NCI-H2196 (cell line): ENCODE data around the gene RAB36.

Source experiments
- DNase-seq: peaks from one replicate; lab custom pipeline; 2025; ENCODE audit not compliant: unreplicated experiment; lab: John Stamatoyannopoulos, UW

Gene RAB36

DNA sequence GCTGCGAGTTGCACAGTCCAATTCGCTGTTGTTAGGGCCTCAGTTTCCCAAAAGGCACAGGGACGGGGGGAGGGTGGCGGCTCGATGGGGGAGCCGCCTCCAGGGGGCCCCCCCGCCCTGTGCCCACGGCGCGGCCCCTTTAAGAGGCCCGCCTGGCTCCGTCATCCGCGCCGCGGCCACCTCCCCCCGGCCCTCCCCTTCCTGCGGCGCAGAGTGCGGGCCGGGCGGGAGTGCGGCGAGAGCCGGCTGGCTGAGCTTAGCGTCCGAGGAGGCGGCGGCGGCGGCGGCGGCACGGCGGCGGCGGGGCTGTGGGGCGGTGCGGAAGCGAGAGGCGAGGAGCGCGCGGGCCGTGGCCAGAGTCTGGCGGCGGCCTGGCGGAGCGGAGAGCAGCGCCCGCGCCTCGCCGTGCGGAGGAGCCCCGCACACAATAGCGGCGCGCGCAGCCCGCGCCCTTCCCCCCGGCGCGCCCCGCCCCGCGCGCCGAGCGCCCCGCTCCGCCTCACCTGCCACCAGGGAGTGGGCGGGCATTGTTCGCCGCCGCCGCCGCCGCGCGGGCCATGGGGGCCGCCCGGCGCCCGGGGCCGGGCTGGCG lies 35.1 kb downstream of the RAB36 start, which contains the start of gene BCR:
Gene BCR, plus strand, starts transcription at position 209 of the 592 bp plus-strand sequence. CDS start 452 bp downstream, outside the sequence.
- DNase-seq, result peak; percentile 38

DNA sequence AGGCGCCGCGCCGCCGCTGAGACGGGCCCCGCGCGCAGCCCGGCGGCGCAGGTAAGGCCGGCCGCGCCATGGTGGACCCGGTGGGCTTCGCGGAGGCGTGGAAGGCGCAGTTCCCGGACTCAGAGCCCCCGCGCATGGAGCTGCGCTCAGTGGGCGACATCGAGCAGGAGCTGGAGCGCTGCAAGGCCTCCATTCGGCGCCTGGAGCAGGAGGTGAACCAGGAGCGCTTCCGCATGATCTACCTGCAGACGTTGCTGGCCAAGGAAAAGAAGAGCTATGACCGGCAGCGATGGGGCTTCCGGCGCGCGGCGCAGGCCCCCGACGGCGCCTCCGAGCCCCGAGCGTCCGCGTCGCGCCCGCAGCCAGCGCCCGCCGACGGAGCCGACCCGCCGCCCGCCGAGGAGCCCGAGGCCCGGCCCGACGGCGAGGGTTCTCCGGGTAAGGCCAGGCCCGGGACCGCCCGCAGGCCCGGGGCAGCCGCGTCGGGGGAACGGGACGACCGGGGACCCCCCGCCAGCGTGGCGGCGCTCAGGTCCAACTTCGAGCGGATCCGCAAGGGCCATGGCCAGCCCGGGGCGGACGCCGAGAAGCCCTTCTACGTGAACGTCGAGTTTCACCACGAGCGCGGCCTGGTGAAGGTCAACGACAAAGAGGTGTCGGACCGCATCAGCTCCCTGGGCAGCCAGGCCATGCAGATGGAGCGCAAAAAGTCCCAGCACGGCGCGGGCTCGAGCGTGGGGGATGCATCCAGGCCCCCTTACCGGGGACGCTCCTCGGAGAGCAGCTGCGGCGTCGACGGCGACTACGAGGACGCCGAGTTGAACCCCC lies 35.8 kb downstream of the RAB36 start:
- no peak for DNase-seq

DNA sequence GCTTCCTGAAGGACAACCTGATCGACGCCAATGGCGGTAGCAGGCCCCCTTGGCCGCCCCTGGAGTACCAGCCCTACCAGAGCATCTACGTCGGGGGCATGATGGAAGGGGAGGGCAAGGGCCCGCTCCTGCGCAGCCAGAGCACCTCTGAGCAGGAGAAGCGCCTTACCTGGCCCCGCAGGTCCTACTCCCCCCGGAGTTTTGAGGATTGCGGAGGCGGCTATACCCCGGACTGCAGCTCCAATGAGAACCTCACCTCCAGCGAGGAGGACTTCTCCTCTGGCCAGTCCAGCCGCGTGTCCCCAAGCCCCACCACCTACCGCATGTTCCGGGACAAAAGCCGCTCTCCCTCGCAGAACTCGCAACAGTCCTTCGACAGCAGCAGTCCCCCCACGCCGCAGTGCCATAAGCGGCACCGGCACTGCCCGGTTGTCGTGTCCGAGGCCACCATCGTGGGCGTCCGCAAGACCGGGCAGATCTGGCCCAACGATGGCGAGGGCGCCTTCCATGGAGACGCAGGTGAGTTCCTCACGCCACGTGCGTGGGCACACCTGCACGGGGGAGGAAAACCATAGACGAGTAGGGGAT lies 36.5 kb downstream of the RAB36 start:
- DNase-seq, result no peak

DNA sequence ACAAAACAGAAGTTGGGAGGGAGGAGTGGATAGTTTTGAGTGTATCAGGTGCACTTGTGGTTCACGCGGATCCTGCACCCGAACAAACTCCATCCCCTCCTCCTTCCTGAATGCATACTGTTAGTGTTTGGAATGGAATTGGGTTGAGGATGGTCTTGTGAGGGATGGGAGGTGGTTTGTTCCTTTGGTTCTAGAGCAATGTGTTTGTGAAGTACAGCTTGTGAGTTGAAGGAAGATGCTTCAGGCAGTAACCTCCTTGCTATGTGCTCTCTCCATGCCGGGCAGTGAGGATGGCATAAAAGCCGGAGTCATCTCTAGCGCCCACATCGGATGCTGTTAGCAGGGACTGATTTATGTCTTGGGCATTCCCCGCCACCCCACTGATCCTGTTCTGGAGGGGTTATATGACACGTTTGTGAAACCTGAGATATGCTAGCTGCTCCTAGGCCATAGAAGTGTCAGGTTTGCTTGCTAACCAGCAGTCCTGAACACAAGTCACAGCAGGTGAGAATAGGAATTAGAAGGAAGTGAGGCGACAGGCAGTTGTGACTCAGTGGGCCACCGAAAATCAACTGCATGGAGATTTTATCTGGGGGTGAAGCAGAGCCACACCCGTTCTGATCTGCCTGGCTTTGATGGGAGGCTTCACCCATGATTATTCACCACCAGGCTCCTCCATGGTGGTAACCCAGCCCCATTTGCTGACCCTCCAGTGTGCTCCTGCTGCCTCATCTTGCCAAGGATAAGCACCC lies 37.2 kb downstream of the RAB36 start:
- no peak for DNase-seq

DNA sequence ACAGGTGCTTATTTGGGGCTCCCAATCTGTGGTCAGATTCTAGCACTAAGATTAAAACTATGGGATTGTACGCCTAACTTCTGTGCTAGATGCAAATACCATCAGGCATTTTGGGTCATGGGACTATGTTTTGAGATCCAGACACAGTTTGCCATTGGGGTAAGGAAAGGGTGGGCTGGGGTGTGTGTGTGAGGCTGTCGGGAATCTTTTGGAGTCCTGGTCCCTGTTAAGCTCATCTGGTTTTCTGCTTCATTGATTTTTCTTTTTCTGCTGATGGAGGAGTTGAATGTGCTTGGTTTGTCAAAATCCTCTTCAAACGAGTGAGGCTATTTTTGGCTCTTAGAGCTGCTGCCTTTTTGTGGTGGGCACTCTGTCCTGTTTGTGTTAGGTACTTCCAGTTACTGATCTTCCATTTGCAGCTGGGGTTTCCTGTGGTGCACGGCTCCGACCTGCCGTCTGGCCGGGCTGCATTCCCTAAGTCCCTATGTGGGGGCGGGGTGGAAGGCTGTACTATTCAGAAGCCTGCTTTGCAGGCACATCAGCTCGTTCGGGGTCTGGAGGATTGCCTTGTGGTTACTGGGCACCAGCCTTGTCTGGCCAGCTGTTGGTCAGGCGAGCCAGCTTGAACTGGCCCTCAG lies 37.9 kb downstream of the RAB36 start:
- DNase-seq, result peak; percentile 12

DNA sequence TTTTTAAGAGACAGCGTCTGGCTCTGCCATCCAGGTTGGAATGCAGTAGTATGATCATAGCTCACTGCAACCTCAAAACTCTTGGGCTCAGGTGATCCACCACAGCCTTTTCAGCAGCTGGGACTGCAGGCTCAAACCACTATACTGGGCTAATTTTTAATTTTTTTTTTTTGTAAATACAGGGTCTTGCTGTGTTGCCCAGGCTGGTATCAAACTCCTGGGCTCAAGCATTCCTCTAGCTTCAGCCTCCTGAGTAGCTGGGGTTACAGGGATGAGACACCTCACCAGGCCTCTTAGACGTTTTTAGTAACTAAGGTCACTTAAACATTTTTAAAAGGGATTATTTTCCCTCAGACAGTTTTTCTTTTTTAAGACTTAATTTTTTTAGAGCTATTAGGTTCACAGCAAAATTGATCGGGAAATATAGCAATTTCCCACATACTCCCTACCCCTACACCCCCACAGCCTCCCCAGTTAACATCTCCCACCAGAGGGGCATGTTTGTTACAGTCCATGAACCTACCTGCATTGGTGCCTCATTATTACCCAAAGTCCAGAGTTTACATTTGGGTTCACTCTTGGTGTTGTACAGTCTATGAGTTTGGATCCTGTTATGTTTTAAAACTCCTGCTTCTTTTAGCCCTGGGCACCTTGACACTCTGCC lies 39.0 kb downstream of the RAB36 start:
- no peak for DNase-seq

DNA sequence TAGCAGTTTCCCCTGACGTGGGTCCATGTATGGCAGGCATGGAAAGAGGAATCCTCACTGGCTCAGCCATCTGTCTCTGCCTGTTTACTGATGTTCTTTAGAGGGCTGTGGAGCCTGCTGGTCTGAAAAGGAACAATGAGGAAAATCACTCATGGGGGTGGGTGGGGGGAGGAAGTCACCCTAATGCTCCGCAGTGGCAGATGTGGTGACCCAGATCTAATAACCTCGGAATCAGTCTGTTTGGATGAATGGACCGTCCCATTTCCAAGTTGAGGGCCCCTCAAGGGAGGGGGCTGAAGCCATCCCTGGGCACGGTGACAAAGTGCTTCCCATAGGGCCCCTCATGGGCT lies 39.5 kb downstream of the RAB36 start:
- DNase-seq, result no peak

DNA sequence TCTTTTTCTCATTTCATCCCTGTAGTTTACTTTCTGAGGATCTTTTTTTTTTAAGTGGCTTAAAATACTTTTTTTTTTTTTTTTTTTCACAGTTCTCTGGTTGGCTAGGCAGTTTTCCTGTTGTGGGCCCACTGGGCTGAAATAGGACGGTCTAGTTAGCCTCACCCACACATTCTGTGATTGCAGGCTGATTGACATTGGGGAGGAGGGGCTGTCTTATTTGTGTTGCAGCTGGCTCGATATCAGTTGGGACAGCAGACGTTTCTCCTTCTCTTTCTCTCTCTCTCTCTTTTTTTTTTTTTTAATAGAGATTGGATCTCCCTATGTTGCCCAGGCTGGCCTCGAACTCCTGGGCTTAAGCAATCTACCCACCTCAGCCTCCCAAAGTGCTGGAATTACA lies 41.9 kb downstream of the RAB36 start:
- DNase-seq, result no peak

DNA sequence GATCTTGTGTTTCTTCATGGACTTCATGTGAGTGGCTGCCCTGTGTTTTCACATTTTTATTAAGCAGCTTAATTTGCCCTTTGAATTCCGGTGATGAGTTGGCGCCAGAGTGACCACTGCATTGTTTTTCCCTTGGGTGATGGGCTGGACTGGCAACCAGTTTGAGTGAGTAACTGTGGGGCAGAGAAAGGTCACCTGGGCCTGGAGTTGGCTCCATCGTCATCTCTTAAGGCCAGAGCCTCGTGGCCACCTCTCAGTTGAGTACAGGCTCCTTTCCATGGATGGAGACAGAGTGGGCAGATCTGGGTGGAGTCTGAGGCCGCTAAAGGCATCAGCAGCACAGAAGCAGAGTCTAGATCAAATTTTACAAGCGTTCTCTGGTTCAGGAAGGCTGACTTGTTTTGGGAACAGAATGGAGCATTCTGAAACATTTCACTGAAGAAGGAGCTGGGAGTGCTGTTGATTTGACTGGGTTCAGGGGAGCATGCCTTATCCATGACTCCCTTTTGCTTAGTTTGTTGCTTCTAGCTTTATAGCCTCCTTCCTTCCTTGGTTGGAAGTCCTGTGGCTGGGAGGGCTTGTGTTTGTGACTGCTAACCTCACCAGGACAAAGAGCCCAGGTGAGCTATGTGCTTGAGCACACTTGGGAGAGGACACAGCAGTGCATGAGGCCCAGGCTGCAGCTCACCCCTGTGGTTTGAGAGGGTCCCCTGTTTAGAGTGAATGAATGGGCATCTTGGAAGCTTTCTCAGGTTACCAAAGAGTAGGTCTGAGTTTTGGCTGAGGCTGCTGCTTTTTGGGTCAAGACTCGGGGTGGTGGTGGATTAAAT lies 42.8 kb downstream of the RAB36 start:
- no peak for DNase-seq

DNA sequence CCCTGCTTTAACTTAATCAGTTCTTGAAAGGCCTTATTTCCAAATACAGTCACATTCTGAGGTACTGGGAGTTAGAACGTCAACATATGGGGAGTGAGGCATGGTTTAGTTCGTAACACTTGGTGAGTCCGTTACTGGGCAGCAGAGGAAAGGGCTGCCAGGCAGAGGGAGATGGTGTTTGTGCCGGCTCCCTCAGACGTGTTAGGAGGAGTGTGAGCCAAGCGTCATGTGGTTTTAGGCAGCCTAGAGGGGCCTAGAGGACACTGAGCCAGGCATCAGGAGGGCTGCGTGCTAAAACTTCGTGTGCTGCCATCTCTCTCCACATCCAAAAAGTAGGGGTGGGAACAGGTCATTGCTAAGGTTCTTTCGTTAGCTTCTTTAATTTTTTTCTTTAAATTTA lies 45.2 kb downstream of the RAB36 start:
- DNase-seq, result no peak

DNA sequence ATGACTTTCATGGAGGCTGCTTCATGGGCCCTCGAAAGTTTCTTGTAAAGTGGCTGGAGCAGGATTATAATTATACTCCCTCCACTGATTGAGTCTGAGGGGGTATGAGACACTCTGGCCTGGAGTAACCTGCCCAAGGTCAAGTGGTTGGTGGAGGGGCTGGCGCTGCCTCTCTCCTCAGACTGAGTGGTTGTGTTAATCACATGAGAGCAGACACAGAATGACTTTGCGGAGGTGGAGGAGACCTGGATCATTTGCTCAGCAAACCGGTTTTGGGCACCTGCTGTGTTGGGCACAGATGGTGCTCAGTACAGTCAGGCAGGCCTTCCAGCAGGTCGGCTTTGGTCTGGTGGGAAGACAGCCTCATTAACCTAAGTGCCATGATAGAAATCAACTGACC lies 46.9 kb downstream of the RAB36 start:
- peak; percentile 72 for DNase-seq

DNA sequence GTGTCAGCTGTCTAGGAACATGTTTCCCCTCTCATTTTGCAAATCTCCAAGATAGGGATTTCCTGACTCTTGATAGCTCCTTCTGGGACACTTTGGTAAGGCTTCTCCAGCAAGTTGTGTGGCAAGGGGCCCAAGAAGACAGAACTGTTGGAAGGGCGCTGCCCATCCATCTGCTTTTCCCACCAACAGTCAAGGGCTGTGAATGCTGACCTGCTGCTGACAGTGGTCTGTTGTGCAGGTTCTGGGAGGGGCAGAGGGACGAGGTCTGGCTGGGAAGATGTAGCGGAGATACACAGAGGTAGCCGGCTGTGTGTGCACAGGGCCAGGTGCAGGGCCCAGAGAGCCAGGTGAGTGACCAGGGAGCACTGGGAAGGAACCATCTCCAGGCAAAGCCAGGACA lies 47.3 kb downstream of the RAB36 start:
- no peak for DNase-seq

DNA sequence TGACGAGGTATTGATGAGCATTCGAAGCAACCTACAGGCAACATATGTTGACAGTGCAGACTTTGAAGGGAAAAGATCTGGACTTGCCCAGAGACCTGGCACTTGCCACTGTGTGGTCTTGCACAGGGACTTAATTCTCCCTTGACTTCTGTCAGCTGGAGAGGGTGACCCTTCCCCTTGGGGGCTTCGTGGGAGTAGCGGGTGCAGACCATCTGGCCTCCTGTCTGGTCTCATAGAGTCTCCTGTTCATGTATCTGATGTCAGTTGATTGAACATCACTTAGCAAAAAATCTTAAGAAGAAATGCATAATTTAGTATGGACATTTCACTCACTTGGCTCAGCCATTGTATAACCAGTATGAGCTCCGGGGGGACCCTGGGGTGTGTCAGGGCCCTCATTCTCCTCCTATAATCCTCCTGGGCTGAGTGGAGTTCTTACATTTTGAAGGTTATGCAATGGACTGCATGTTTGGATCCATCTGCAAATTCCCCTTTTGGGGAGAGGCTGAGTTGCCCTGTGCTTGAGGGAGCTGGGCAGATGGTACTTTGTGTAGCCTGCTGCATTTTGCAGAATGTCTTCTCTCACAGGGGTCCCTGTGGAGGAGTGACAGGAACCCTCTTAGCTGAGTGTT lies 48.0 kb downstream of the RAB36 start:
- no peak for DNase-seq

DNA sequence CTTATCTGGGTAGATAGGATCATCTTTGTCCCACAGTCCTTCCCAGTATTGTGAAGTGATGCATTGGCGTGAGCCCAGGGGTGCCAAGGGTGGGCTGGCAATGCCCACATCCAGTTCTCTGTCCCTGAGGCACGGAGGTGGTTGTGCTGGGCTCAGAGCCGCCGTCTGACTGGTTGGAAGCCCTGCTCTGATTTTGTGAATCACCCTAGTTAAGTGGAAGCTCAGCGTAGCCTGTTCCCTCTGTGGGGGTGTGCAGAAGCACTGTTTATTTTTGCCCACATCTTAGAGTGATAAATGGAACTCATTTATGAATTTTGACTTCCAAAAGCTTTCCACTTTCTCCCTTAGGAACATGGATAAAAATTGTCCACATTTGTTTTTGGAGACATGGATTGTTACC lies 48.6 kb downstream of the RAB36 start:
- DNase-seq, result no peak

DNA sequence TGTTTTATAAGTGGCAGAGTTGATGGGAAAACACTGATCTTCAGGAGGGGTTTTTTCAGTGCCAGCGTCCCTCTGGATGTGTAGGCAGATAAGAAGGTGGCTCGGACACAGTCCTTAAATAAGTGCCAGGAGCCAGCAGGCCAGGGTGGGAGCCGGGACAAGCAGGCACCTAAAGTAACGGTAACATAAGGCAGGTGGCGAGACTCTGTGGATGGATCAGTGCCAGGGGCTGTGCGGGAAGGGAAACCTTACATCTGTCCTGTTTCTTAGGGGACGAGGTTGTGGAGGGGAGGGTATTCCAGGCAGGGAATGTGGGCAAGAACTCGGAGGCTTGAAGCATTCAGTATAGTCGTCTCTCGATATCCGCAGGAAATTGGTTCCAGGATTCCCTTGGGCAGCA lies 50.9 kb downstream of the RAB36 start:
- no peak for DNase-seq

DNA sequence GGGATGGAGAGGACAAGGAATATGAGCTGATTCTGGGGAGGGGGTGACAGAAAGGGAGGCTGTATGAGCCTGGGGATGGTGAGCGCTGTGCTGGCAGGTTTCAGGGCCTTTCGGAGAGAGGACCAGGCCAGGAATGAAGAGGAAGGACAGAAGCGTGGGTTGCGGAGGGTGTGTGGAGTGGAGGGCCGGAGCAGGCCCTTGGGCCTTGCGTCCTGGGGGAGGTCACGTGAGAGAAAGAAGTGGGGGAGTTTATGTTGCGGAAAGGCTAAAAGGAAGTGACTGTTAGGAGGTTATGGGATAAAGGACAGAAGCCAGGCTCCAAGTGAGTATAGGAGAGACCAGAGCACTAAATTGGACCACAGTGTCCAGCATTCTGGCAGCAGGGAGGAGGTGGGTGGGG lies 52.6 kb downstream of the RAB36 start:
- no peak for DNase-seq

DNA sequence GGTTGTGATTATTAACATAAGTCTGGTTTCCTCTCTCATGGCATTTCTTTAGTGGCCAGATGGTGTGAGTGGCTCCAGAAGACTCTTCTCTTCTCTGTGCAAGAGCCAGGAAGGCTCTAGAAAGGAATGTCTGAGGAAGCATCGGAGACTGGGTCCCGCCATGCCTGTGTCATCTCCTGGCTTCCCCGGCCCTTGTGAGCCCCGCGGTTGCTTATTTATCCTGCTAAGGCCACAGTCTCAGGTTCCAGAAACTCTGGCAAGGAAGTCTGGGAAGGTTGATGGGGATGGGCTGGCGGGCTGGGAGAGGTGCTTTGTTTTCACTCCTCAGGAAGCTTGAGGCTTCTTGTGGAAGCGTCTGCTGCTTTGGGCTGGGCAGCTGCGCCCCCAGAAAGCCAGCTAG lies 53.9 kb downstream of the RAB36 start:
- no peak for DNase-seq

DNA sequence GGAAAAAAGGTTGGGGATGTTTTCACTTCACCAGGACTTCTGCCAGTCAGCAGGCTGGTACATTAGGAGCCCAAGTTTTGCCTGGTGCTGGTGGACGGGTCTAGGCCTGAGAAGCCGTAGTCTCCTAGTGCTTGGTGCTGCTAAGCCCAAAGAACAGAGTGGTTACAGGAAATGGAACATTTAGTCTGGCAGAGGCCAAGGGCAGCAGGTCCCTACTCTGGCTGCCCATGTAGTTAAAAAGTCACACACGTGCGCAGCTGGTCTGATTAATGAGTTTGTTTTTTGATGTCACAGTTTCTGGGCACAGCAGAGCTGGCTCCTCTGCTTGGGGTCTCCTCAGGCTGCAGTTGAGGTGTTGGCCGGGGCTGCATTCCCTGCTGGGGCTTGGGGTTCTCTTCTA lies 55.6 kb downstream of the RAB36 start:
- no peak for DNase-seq

DNA sequence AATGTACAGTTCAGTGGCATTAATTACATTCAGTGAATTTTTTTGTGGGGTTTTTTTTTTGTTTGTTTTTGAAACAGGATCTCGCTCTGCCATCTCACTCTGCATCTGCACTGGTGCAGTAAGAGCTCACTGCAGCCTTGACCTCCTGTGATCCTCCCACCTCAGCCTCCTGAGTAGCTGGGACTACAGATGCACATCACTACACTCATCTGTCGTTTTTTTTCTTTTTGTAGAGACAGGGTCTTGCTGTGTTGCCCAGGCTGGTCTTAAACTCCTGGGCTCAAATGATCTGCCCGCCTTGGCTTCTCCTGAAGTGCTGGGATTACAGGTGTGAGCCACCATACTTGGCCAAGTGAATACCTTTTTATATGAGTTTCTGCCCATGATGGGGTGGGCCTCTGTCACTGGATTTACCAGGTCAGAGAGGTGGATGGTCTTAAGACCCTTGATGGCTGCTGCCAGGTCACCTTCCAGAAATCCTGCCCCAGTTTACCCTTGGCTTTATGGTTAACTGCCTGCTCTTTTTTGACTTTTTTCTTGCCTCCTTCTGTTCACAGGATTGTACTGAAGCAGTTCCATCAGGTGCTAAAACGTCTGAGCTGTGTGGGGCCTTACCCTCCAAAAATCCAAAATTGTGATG lies 57.7 kb downstream of the RAB36 start:
- DNase-seq, result no peak
